Spinal cord (tissue), 10 donors: Measurements from ENCODE around the gene TSSK2. TPM values are rescaled to one million over a fixed set of nuclear protein-coding genes. Genes with fewer than 3 reads are reported as not detected.

Experiments
- DNase-seq, 6 donors: peaks; one replicate each; pipeline versions ENCODE4 v3.0.0 to v3.0.0-alpha.2; 2013 to 2015; ENCODE audit warnings: low spot score in 6 of 6, low read depth in 4 of 6
- H3K27ac ChIP-seq: one replicate; pipeline ENCODE4 v1.5.1; 2013; ENCODE audit warnings: low read depth, low read length, control low read depth
- H3K27me3 ChIP-seq: one replicate; pipeline ENCODE4 v1.6.1; 2013; ENCODE audit warnings: low read length; ENCODE audit not compliant: control insufficient read depth, insufficient read depth
- H3K36me3 ChIP-seq: one replicate; pipeline ENCODE4 v1.6.1; 2013; ENCODE audit warnings: low read length; ENCODE audit not compliant: control insufficient read depth, insufficient read depth
- H3K4me1 ChIP-seq: one replicate; pipeline ENCODE4 v1.6.1; 2013; ENCODE audit warnings: low read length; ENCODE audit not compliant: control insufficient read depth, insufficient read depth
- H3K4me3 ChIP-seq: one replicate; pipeline ENCODE4 v1.5.1; 2013; ENCODE audit warnings: low read depth, low read length, control low read depth
- H3K9me3 ChIP-seq: one replicate; pipeline ENCODE4 v1.6.1; 2013; ENCODE audit warnings: low read length; ENCODE audit not compliant: control insufficient read depth, insufficient read depth
- WGBS: methylation state at CpG from one replicate; pipeline ENCODE4 v1.1.5; 2013; ENCODE audit warnings: missing lambda C conversion rate; ENCODE audit not compliant: insufficient coverage; 5-methylcytosine and 5-hydroxymethylcytosine counted together
- polyA plus RNA-seq, 2 donors: library from polyadenylated mRNA; unstranded; fragments of 120-200 nt; gene quantifications; one replicate each; pipeline ENCODE4 v1.2.1, GENCODE V29; 2013; ENCODE audit not compliant: insufficient read length in 2 of 2
- total RNA-seq, 2 donors: library from RNA; depleted of rRNA in 1 of 2; stranded (reverse); fragments of 120-200 nt in 1 of 2; fragments of >200 nt in 1 of 2; gene quantifications; one replicate each; pipeline versions ENCODE4 v1.2.3 to v1.2.4, GENCODE V29; 2013 to 2014
- donor health status: healthy.

TSSK2 gene
- total and polyA plus RNA-seq, 4 donors = not detected

- Histone ChIP-seq H3K4me1 (no peaks in the 10 kb centered on the region), H3K27ac (no peak overlapping the region), H3K4me3 (no peak overlapping the region), H3K27me3 (no peaks in the 10 kb centered on the region), H3K9me3 (no peaks in the 10 kb centered on the region), H3K36me3 (peaks cover 94% of the 10 kb centered on the region)
- WGBS = 96% methylated on average over 10 of the region's 10 CpGs
- DNase-seq = no peak
Measured at GRCh38 chr22:19136915-19137314, 5.8 kb downstream of the TSSK2 start.

GRCh38 chr22:19137384-19138216 lies 6.5 kb downstream of the TSSK2 start:
- no peak overlapping the region for H3K27ac ChIP-seq
- H3K27me3 ChIP-seq = no peaks in the 10 kb centered on the region
- no peaks in the 10 kb centered on the region for H3K9me3 ChIP-seq
- WGBS = 97% methylated on average over 11 of the region's 11 CpGs
- H3K36me3 ChIP-seq = peaks cover 94% of the 10 kb centered on the region
- no peak overlapping the region for H3K4me3 ChIP-seq
- no peak for DNase-seq
- H3K4me1 ChIP-seq = no peaks in the 10 kb centered on the region

DNA sequence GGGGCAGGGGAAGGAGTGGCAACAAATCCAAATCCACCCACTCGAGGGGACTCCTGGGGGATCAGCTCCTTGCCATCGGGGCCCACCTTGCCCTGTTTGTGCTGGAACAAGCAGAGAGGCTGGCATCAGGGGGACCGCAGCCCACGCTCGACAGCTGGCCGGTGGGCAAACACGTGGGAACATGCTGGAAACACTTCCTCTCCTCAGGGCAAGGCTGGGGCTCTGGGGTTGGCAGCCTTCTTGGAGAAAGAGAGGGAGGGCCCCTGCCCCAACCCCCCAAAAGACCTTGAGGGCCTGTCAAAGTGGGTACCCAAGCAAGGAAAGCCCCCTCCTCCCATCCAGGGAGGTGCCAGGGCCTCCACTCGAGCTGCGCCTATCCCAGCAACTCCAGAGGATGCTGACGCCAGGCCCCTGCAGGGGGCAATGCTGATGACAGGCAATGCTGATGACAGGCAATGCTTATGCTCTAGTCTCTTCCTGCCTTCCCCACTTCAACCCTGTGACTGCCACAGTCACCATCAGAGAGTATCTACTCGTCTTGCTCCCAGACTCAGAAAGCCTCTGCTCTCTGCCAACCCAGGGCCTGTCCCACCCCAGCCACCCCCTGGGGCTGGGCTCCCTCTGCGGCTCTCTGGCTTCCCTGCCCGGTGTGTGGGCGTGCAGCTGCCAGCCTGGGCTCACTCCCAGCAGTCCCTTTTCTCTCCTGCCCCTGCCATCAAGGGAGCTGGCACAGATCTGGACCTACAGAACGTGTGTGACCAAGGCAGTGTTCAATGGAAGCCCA lies 7.3 kb downstream of the TSSK2 start:
- WGBS = 78% methylated on average over 11 of the region's 15 CpGs
- Histone ChIP-seq H3K4me3 (no peak overlapping the region), H3K36me3 (peaks cover 87% of the 10 kb centered on the region)

GRCh38 chr22:19139001-19139356 lies 7.9 kb downstream of the TSSK2 start:
- H3K4me1 ChIP-seq = peaks cover 10% of the 10 kb centered on the region
- no peaks in the 10 kb centered on the region for H3K9me3 ChIP-seq
- 94% methylated on average over 9 of the region's 9 CpGs for WGBS
- no peak overlapping the region for H3K4me3 ChIP-seq
- no peaks in the 10 kb centered on the region for H3K27me3 ChIP-seq
- no peak overlapping the region for H3K27ac ChIP-seq
- no peak for DNase-seq
- H3K36me3 ChIP-seq = peaks cover 82% of the 10 kb centered on the region

More for the DNA sequence above, 7.3 kb downstream of the TSSK2 start:
- no peak for DNase-seq
- H3K27ac ChIP-seq = no peak overlapping the region
- H3K27me3 ChIP-seq = no peaks in the 10 kb centered on the region
- H3K4me1 ChIP-seq = peaks cover 4% of the 10 kb centered on the region
- no peaks in the 10 kb centered on the region for H3K9me3 ChIP-seq

DNA sequence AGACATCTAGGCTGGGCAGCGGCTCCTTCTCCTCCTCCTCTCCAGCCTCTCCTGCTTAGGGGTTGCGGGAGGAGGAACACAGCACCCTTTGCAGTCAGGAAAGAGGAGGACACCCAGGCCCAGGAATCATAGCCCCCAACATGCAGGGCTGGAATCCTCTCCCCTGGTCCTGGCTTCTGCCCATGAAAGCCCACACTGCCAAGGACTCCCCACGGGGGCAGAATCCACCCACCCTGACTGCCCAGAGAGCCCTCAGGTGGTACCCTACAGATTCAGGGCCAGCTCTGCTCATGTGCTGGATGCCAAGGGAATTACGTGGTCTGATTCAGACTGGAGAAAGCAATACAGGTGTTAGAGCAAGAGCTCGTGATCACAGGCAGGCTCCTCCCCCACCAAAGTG lies 8.9 kb downstream of the TSSK2 start:
- no peaks in the 10 kb centered on the region for H3K27me3 ChIP-seq
- H3K4me3 ChIP-seq = no peak overlapping the region
- H3K27ac ChIP-seq = no peak overlapping the region
- peaks cover 13% of the 10 kb centered on the region for H3K4me1 ChIP-seq
- peaks cover 72% of the 10 kb centered on the region for H3K36me3 ChIP-seq
- DNase-seq = no peak
- 94% methylated on average over 5 of the region's 5 CpGs for WGBS
- no peaks in the 10 kb centered on the region for H3K9me3 ChIP-seq

- peaks cover 51% of the 10 kb centered on the region for H3K36me3 ChIP-seq
- WGBS = over 99% methylated on average over 6 of the region's 9 CpGs
Measured at GRCh38 chr22:19142394-19142793, 11.3 kb downstream of the TSSK2 start.

DNA sequence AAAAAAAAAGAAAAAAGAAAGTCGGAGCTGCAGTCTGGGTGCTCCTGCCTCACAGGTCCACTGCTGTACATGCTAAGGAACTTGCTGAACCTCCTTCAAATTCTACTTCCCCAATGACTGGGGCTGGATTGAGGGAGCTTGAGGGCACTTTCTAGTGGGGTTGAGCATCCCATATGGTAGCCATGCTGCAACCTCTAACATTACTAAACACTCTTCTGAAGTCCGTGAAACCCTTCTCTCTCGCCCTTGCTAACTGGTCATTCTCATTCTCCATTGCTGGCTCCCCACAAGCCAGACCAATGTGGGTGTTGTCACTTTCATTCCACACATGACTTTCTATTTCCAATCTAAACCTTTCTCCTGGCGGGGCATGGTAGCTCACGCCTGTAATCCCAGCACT lies 12.1 kb downstream of the TSSK2 start:
- peaks cover 13% of the 10 kb centered on the region for H3K4me1 ChIP-seq
- peaks cover 19% of the 10 kb centered on the region for H3K27me3 ChIP-seq
- peaks cover 43% of the 10 kb centered on the region for H3K36me3 ChIP-seq
- no peaks in the 10 kb centered on the region for H3K9me3 ChIP-seq
- no peak overlapping the region for H3K4me3 ChIP-seq
- 94% methylated on average over 4 of the region's 5 CpGs for WGBS
- DNase-seq = no peak
- H3K27ac ChIP-seq = no peak overlapping the region

More at GRCh38 chr22:19142394-19142793, 11.3 kb downstream of the TSSK2 start:
- Histone ChIP-seq H3K9me3 (no peaks in the 10 kb centered on the region), H3K4me1 (peaks cover 13% of the 10 kb centered on the region), H3K4me3 (no peak overlapping the region), H3K27ac (no peak overlapping the region), H3K27me3 (peaks cover 11% of the 10 kb centered on the region)
- DNase-seq = no peak

DNA sequence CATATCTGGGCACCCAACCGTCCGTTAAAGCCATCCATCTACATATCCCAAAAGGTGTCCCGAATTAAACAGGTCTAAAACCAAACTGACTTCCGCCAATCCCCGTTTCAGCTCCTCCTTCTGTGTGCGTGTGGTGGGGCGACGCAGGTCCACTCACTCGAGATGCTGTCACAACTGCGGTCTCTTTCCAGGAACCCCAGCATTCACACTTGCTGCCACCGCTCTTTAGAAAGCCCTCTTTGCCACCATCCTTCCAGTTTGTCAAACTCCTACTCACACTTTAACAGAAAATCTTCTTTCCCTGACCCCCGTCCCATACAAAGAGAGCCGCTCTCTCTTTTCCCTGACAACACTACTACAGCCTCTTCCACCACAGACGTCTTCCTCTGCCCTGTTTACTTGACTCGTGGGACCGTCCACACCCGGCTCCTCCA lies 12.9 kb downstream of the TSSK2 start:
- 2% methylated on average over 17 of the region's 17 CpGs for WGBS
- Histone ChIP-seq H3K27ac (peak overlapping the region; percentile 43), H3K4me3 (peak overlapping the region; percentile 91), H3K9me3 (no peaks in the 10 kb centered on the region), H3K36me3 (peaks cover 35% of the 10 kb centered on the region), H3K27me3 (peaks cover 27% of the 10 kb centered on the region), H3K4me1 (peaks cover 15% of the 10 kb centered on the region)
- DNase-seq = no peak

GRCh38 chr22:19146215-19146968 lies 15.3 kb downstream of the TSSK2 start:
- H3K4me3 ChIP-seq = no peak overlapping the region
- H3K36me3 ChIP-seq = peaks cover 12% of the 10 kb centered on the region
- no peak for DNase-seq
- H3K27ac ChIP-seq = no peak overlapping the region
- H3K9me3 ChIP-seq = no peaks in the 10 kb centered on the region
- peaks cover 17% of the 10 kb centered on the region for H3K4me1 ChIP-seq
- WGBS = 83% methylated on average over 8 of the region's 11 CpGs
- H3K27me3 ChIP-seq = peaks cover 42% of the 10 kb centered on the region
